Measurements from ENCODE around the gene SNX24.
"Not testable (repeated sequence)": the region's sequence is repeated elsewhere in the genome, so short reads cannot be mapped to it uniquely, and the experiment has no call there.

Gene SNX24

GRCh38 chr5:122947372-122947771 lies 102.0 kb downstream of the SNX24 start:
- no peak for DNase-seq
- in situ Hi-C loops (cut with HindIII; ENCODE audit: low pct_ligation_motif_present, low pct_unique_long_range_greater_than_20kb, low sequenced_read_pairs), result no loop called here

GRCh38 chr5:122947772-122948171 lies 102.4 kb downstream of the SNX24 start:
- in situ Hi-C loops (cut with HindIII; ENCODE audit: low pct_ligation_motif_present, low pct_unique_long_range_greater_than_20kb, low sequenced_read_pairs), result no loop called here
- DNase-seq, result no peak

- in situ Hi-C loops (cut with HindIII; ENCODE audit: low pct_ligation_motif_present, low pct_unique_long_range_greater_than_20kb, low sequenced_read_pairs), result no loop called here
These were observed 102.9 kb downstream of the SNX24 start for GRCh38 chr5:122948319-122948718.

GRCh38 chr5:122951658-122952057 lies 106.2 kb downstream of the SNX24 start:
- no peak for DNase-seq
- in situ Hi-C loops (cut with HindIII; ENCODE audit: low pct_ligation_motif_present, low pct_unique_long_range_greater_than_20kb, low sequenced_read_pairs), result no loop called here

More at GRCh38 chr5:122948319-122948718, 102.9 kb downstream of the SNX24 start:
- DNase-seq, result no peak

GRCh38 chr5:122954719-122955118 lies 109.3 kb downstream of the SNX24 start:
- in situ Hi-C loops (cut with HindIII; ENCODE audit: low pct_ligation_motif_present, low pct_unique_long_range_greater_than_20kb, low sequenced_read_pairs), result no loop called here
- DNase-seq, result no peak

- no peak for DNase-seq
- in situ Hi-C loops (cut with HindIII; ENCODE audit: low pct_ligation_motif_present, low pct_unique_long_range_greater_than_20kb, low sequenced_read_pairs), result no loop called here
These were observed 112.0 kb downstream of the SNX24 start for GRCh38 chr5:122957457-122957856.

- DNase-seq, result no peak
- in situ Hi-C loops (cut with HindIII; ENCODE audit: low pct_ligation_motif_present, low pct_unique_long_range_greater_than_20kb, low sequenced_read_pairs), result no loop called here
These were observed 114.5 kb downstream of the SNX24 start for GRCh38 chr5:122959740-122960445.

- no peak for DNase-seq
- in situ Hi-C loops (cut with HindIII; ENCODE audit: low pct_ligation_motif_present, low pct_unique_long_range_greater_than_20kb, low sequenced_read_pairs), result no loop called here
These were observed 117.9 kb downstream of the SNX24 start for GRCh38 chr5:122963305-122963704.

GRCh38 chr5:122965111-122965510 lies 119.7 kb downstream of the SNX24 start:
- DNase-seq, result no peak
- in situ Hi-C loops (cut with HindIII; ENCODE audit: low pct_ligation_motif_present, low pct_unique_long_range_greater_than_20kb, low sequenced_read_pairs), result no loop called here

- in situ Hi-C loops (cut with HindIII; ENCODE audit: low pct_ligation_motif_present, low pct_unique_long_range_greater_than_20kb, low sequenced_read_pairs), result no loop called here
These were observed 121.7 kb downstream of the SNX24 start for GRCh38 chr5:122967085-122967484.

GRCh38 chr5:122967625-122968024 lies 122.2 kb downstream of the SNX24 start:
- DNase-seq, result peak; percentile 33

More at GRCh38 chr5:122967085-122967484, 121.7 kb downstream of the SNX24 start:
- no peak for DNase-seq

GRCh38 chr5:122968056-122968455 lies 122.6 kb downstream of the SNX24 start:
- DNase-seq; in situ Hi-C loops (cut with HindIII; ENCODE audit: low pct_ligation_motif_present, low pct_unique_long_range_greater_than_20kb, low sequenced_read_pairs): not testable (repeated sequence)

More at GRCh38 chr5:122967625-122968024, 122.2 kb downstream of the SNX24 start:
- in situ Hi-C loops (cut with HindIII; ENCODE audit: low pct_ligation_motif_present, low pct_unique_long_range_greater_than_20kb, low sequenced_read_pairs), result no loop called here

- in situ Hi-C loops (cut with HindIII; ENCODE audit: low pct_ligation_motif_present, low pct_unique_long_range_greater_than_20kb, low sequenced_read_pairs), result no loop called here
- DNase-seq, result no peak
These were observed 125.9 kb downstream of the SNX24 start for GRCh38 chr5:122971333-122971732.

- in situ Hi-C loops (cut with HindIII; ENCODE audit: low pct_ligation_motif_present, low pct_unique_long_range_greater_than_20kb, low sequenced_read_pairs), result no loop called here
- DNase-seq, result no peak
These were observed 127.5 kb downstream of the SNX24 start for GRCh38 chr5:122972877-122973276.

- in situ Hi-C loops (cut with HindIII; ENCODE audit: low pct_ligation_motif_present, low pct_unique_long_range_greater_than_20kb, low sequenced_read_pairs), result not testable (repeated sequence)
These were observed 128.3 kb downstream of the SNX24 start for GRCh38 chr5:122973759-122974158.

GRCh38 chr5:122974251-122974650 lies 128.8 kb downstream of the SNX24 start:
- DNase-seq; in situ Hi-C loops (cut with HindIII; ENCODE audit: low pct_ligation_motif_present, low pct_unique_long_range_greater_than_20kb, low sequenced_read_pairs): not testable (repeated sequence)

More at GRCh38 chr5:122973759-122974158, 128.3 kb downstream of the SNX24 start:
- not testable (repeated sequence) for DNase-seq

- in situ Hi-C loops (cut with HindIII; ENCODE audit: low pct_ligation_motif_present, low pct_unique_long_range_greater_than_20kb, low sequenced_read_pairs), result no loop called here
- no peak for DNase-seq
These were observed 131.9 kb downstream of the SNX24 start for GRCh38 chr5:122977319-122977718.

- in situ Hi-C loops (cut with HindIII; ENCODE audit: low pct_ligation_motif_present, low pct_unique_long_range_greater_than_20kb, low sequenced_read_pairs), result no loop called here
- DNase-seq, result no peak
These were observed 132.7 kb downstream of the SNX24 start for GRCh38 chr5:122978068-122978467.

GRCh38 chr5:122978644-122979297 lies 133.4 kb downstream of the SNX24 start:
- DNase-seq, result no peak
- in situ Hi-C loops (cut with HindIII; ENCODE audit: low pct_ligation_motif_present, low pct_unique_long_range_greater_than_20kb, low sequenced_read_pairs), result no loop called here

GRCh38 chr5:122981846-122982245 lies 136.4 kb downstream of the SNX24 start:
- in situ Hi-C loops (cut with HindIII; ENCODE audit: low pct_ligation_motif_present, low pct_unique_long_range_greater_than_20kb, low sequenced_read_pairs), result no loop called here
- no peak for DNase-seq

Data from ACHN (cell line).